Keratinocyte (primary cell): ENCODE data around the gene HS3ST3B1.

Source experiments
- CTCF ChIP-seq, 3 experiments: IDR thresholded peaks in 1 of 3; conservative IDR thresholded peaks in 1 of 3; optimal IDR thresholded peaks in 1 of 3; 2 replicates in 2 of 3; 3 replicates in 1 of 3; pipeline versions ENCODE3 to v1.5.1; 2011; ENCODE audit warnings: low read length in 3 of 3, mild to moderate bottlenecking in 3 of 3, moderate library complexity in 2 of 3, control low read depth in 1 of 3, inconsistent platforms in 1 of 3; ENCODE audit not compliant: insufficient read depth in 2 of 3; ENCODE audit errors: extremely low read depth in 1 of 3
- EZH2 ChIP-seq: IDR thresholded peaks from one replicate; pipeline ENCODE4 v1.6.1; 2012; ENCODE audit warnings: inconsistent platforms, mild to moderate bottlenecking, low read length, moderate library complexity

- TF ChIP-seq CTCF (optimal IDR thresholded peaks at IDR 0.05 in 1 of 3, IDR thresholded peaks at IDR 0.05 in 1 of 3, conservative IDR thresholded peaks at IDR 0.05 in 1 of 3; ENCODE audit: extremely low read depth in 1 of 3, insufficient read depth in 2 of 3, low read length in 3 of 3) (no peak), EZH2 (no peak)
Observed at GRCh38 chr17:14311981-14312380, 11.1 kb downstream of the HS3ST3B1 start.
